Activated CD8-positive, alpha-beta memory T cell treated with anti-CD3 and anti-CD28 coated beads for 36 hours (primary cell): ENCODE measurements around the gene SETD2. TPM values are rescaled to one million over a fixed set of nuclear protein-coding genes. Genes with fewer than 3 reads are reported as not detected.

Experiments used
- CTCF ChIA-PET: fragments of 350-600 bp; sonication (Branson Sonifier 250); formaldehyde crosslinking; loops from one replicate; lab custom pipeline; 2021; ENCODE audit warnings: antibody characterized with exemption; lab: Charles Lee
- POLR2A ChIA-PET: fragments of 350-600 bp; sonication (Branson Sonifier 250); formaldehyde crosslinking; loops from one replicate; lab custom pipeline; 2021; ENCODE audit warnings: antibody characterized with exemption; lab: Charles Lee
- total RNA-seq, 2 experiments: library from RNA; stranded (reverse); gene quantifications; one replicate each; pipeline ENCODE4 v1.2.3, GENCODE V29; 2021

SETD2 gene
- total RNA-seq, 2 experiments from 2014 or later = 28.6 to 28.9 TPM

- CTCF ChIA-PET = no interaction called here
- POLR2A ChIA-PET = interaction anchor here (1.3 kb wide), 1 partner anchor 12 kb away, joined by 4 read pairs; no protein-coding TSS in a partner anchor
These were observed 156.3 kb downstream of the SETD2 start for GRCh38 chr3:47007482-47008233.

GRCh38 chr3:47007001-47007400 is 156.9 kb downstream of the SETD2 start:
- ChIA-PET CTCF (interaction anchor here (1.2 kb wide), 1 partner anchor 16 kb away, joined by 4 read pairs; no protein-coding TSS in a partner anchor), POLR2A (interaction anchor here (1.3 kb wide), 1 partner anchor 12 kb away, joined by 4 read pairs; no protein-coding TSS in a partner anchor)

DNA sequence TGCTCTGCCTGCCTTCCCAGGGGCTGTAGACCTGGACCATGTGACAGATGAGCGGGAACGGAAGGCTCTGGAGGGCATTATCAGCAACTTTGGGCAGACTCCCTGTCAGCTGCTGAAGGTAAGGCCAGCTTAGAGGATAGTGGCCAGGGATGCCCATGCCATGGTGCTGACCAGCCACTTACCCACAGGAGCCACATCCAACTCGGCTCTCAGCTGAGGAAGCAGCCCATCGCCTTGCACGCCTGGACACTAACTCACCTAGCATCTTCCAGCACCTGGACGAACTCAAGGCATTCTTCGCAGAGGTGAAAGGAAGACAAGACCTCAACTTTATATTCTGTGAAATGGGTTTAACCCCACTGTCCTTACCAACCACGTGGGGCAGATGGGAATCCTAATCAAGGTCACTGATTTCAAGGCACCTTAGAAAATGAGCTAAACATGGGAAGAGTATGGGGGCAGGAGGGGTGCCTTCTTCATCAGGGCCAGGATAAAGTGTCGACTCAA is 157.7 kb downstream of the SETD2 start:
- ChIA-PET POLR2A (no interaction called here), CTCF (interaction anchor here (1.2 kb wide), 1 partner anchor 15 kb away, joined by 4 read pairs; no protein-coding TSS in a partner anchor)

GRCh38 chr3:47005212-47006144 is 158.4 kb downstream of the SETD2 start:
- ChIA-PET CTCF (no interaction called here), POLR2A (interaction anchor here (0.6 kb wide), 1 partner anchor 22 kb away, joined by 3 read pairs; no protein-coding TSS in a partner anchor)

DNA sequence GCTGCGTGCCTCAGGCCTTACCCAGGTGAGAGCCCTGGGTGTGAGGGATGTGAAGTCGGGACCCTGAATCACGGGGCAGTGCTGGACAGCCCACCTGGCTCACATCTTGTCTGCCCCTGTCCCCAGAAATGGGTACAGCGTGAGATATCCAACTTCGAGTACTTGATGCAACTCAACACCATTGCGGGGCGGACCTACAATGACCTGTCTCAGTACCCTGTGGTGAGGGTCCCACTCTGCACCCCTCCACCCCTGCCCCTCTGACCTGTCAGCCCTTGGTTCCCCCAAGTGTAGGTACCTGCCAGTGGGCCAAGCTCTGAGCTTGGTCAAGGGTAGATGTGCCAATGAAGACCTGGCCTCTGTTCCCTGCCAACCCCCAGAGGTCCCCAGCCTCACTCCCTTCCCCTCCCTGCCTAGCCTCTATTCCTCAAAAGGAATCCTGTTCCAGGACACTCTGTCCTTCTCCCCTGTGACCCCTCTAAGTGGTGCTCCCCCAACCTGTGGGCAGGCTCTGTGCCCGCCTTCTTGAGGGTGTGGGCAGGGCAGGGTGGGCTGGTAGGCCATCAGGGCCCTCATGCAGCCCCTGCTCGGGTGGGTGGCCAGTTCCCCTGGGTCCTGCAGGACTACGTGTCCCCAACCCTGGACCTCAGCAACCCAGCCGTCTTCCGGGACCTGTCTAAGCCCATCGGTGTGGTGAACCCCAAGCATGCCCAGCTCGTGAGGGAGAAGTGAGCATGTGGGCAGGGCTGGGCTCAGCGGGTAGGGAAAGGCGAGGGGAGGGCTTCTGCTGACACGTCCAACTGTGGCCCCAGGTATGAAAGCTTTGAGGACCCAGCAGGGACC is 159.3 kb downstream of the SETD2 start:
- CTCF ChIA-PET = no interaction called here
- POLR2A ChIA-PET = no interaction called here

- ChIA-PET CTCF (no interaction called here), POLR2A (no interaction called here)
These were observed 160.2 kb downstream of the SETD2 start for GRCh38 chr3:47003461-47004368.

DNA sequence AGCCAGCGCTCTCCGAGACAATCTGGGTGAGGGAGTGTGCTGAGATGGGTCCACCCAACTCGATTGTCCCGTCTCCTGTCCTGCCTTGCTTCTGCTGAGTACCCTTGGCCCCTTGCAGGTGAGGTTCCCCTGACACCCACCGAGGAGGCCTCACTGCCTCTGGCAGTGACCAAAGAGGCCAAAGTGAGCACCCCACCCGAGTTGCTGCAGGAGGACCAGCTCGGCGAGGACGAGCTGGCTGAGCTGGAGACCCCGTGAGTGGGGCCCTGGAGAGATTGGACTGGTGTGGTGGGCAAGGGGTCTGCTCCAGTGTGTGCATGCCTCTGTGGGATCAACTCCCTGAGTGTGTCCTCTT is 160.9 kb downstream of the SETD2 start:
- POLR2A ChIA-PET = no interaction called here
- CTCF ChIA-PET = no interaction called here

GRCh38 chr3:47002171-47003055 is 161.5 kb downstream of the SETD2 start:
- CTCF ChIA-PET = no interaction called here

DNA sequence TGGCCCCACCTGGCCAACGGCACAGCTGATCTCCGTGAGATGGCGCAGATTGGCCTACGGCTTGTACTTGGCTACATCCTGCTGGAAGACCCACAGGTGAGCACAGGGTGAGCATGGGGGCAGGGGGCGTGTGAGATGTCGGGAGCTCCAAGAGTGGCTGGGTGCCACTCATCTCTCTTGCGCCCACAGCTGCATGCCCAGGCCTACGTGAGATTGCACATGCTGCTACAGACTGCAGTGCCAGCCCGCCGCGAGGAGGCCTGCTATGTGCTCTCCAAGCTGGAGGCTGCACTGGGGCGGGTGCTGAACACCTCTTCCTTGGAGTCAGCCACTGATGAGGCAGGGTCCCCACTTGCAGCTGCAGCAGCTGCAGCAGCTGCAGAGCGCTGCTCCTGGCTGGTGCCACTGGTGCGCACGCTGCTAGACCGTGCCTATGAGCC is 162.2 kb downstream of the SETD2 start:
- ChIA-PET CTCF (no interaction called here), POLR2A (no interaction called here)

More at GRCh38 chr3:47002171-47003055, 161.5 kb downstream of the SETD2 start:
- POLR2A ChIA-PET = no interaction called here

DNA sequence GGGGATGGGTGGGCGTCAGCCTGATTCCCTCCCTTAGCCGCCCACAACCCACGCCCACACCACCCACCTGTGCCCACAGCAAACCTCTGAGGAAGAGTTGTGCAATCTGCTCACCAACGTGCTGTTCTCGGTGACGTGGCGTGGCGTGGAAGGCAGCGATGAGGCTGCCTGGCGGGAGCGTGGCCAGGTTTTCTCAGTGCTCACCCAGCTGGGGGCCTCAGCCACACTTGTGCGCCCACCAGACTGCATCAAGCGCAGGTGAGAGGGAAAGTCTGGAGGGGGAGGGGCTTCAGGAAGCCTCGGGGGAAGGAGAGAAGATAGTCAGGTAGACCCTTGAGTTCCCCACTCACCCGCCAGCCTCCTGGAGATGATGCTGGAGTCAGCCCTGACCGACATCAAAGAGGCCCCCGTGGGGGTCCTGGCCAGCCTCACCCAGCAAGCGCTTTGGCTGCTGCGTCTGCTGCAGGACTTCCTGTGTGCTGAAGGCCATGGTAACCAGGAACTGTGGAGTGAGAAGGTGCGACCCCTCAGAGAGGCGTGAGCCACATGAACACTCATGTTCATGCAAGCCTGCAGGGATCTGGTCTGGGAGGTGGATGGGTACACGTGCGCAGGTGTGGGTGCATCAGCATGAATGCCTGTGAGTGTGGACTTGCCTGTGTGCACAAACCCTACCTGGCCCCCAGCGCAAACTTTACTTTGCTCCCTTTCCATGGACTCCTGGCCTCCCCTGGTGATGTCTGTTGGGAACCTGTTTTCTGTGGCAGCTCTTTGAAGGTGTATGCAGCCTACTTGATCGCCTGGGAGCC is 162.8 kb downstream of the SETD2 start:
- ChIA-PET POLR2A (no interaction called here), CTCF (no interaction called here)

GRCh38 chr3:47000198-47000815 is 163.6 kb downstream of the SETD2 start:
- CTCF ChIA-PET = interaction anchor here (1.0 to 3.4 kb wide), 2 partner anchors 20 to 41 kb away, joined by 3 to 11 read pairs; no protein-coding TSS in a partner anchor
- POLR2A ChIA-PET = no interaction called here

- POLR2A ChIA-PET = no interaction called here
- CTCF ChIA-PET = interaction anchor here (0.9 to 3.6 kb wide), 6 partner anchors 11 to 80 kb away, joined by 3 to 20 read pairs (median 6); no protein-coding TSS in a partner anchor
These were observed 164.3 kb downstream of the SETD2 start for GRCh38 chr3:46999516-47000197.

GRCh38 chr3:46998852-46999515 is 164.9 kb downstream of the SETD2 start:
- CTCF ChIA-PET = interaction anchor here (0.6 to 3.6 kb wide), 12 partner anchors 10 to 87 kb away, joined by 3 to 20 read pairs (median 4); no protein-coding TSS in a partner anchor
- POLR2A ChIA-PET = interaction anchor here (1.0 kb wide), 1 partner anchor 12 kb away, joined by 3 read pairs; no protein-coding TSS in a partner anchor
